HEK293 (cell line): Measurements from ENCODE around the gene PLCD3.

Source experiments
- CTCF ChIA-PET: fragments of 350-600 bp; formaldehyde crosslinking; extraction: SDS; loops from one replicate; lab custom pipeline; 2021; ENCODE audit warnings: antibody characterized with exemption; lab: Yijun Ruan, JAX
- POLR2A ChIA-PET: fragments of 300-600 bp; formaldehyde crosslinking; extraction: SDS; loops from one replicate; lab custom pipeline; 2020; ENCODE audit warnings: antibody characterized with exemption, inconsistent platforms; lab: Yijun Ruan, JAX
- H3K27ac ChIP-seq: fragments of 200-500 bp; sonication (Bioruptor generic); 2 replicates; pipeline ENCODE4 v1.5.1; 2014; ENCODE audit warnings: low read depth, low read length, control low read depth, inconsistent platforms; ENCODE audit errors: extremely low read depth
- H3K36me3 ChIP-seq, 2 experiments: fragments of 200-500 bp in 1 of 2; sonication (Bioruptor generic) in 1 of 2; 1 replicate in 1 of 2; 2 replicates in 1 of 2; pipeline ENCODE4 v1.5.1; 2014 to 2017; ENCODE audit warnings: inconsistent platforms in 2 of 2, low read length in 2 of 2; ENCODE audit not compliant: control insufficient read depth in 2 of 2, insufficient read depth in 1 of 2
- H3K4me1 ChIP-seq: fragments of 200-500 bp; sonication (Bioruptor generic); 2 replicates; pipeline ENCODE4 v1.5.1; 2014; ENCODE audit warnings: mild to moderate bottlenecking, low read length, inconsistent platforms; ENCODE audit not compliant: control insufficient read depth, insufficient read depth
- H3K4me3 ChIP-seq: 2 replicates; pipeline ENCODE4 v1.5.1; 2011; ENCODE audit warnings: low read depth, mild to moderate bottlenecking, control low read depth, low read length, moderate library complexity
- H3K9me3 ChIP-seq: fragments of 200-500 bp; sonication (Bioruptor generic); 2 replicates; pipeline ENCODE4 v1.5.1; 2014; ENCODE audit warnings: low read depth, low read length, inconsistent platforms; ENCODE audit not compliant: control insufficient read depth, insufficient read depth
- PRDM6 ChIP-seq: fragments of 450-650 bp; formaldehyde crosslinking; IDR thresholded peaks from 2 replicates; pipeline ENCODE4 v1.5.1; 2017; ENCODE audit warnings: missing biosample characterization, missing genetic modification characterization
- SCRT2 ChIP-seq: fragments of 450-650 bp; formaldehyde crosslinking; IDR thresholded peaks from 2 replicates; pipeline ENCODE4 v1.5.1; 2016; ENCODE audit warnings: missing biosample characterization, missing genetic modification characterization
- ZFP69B ChIP-seq: fragments of 450-650 bp; formaldehyde crosslinking; IDR thresholded peaks from 2 replicates; pipeline ENCODE4 v1.5.1; 2016; ENCODE audit warnings: missing biosample characterization, missing genetic modification characterization
- ZNF148 ChIP-seq: fragments of 450-650 bp; formaldehyde crosslinking; IDR thresholded peaks from 2 replicates; pipeline ENCODE4 v1.5.0; 2017; ENCODE audit warnings: missing biosample characterization, missing genetic modification characterization, borderline replicate concordance
- ZNF362 ChIP-seq: fragments of 450-650 bp; formaldehyde crosslinking; IDR thresholded peaks from 2 replicates; pipeline ENCODE4 v1.5.1; 2016; ENCODE audit warnings: missing biosample characterization, missing genetic modification characterization
- ZNF473 ChIP-seq: fragments of 450-650 bp; formaldehyde crosslinking; IDR thresholded peaks from 2 replicates; pipeline ENCODE4 v1.5.1; 2017; ENCODE audit warnings: missing biosample characterization, missing genetic modification characterization
- ZNF600 ChIP-seq: fragments of 450-650 bp; formaldehyde crosslinking; IDR thresholded peaks from 2 replicates; pipeline ENCODE4 v1.5.1; 2016; ENCODE audit warnings: missing biosample characterization, missing genetic modification characterization
- ZNF704 ChIP-seq: fragments of 450-650 bp; formaldehyde crosslinking; IDR thresholded peaks from 2 replicates; pipeline ENCODE4 v1.5.1; 2016; ENCODE audit warnings: missing biosample characterization, missing genetic modification characterization
- ZNF768 ChIP-seq: fragments of 450-650 bp; formaldehyde crosslinking; IDR thresholded peaks from 2 replicates; pipeline ENCODE4 v1.5.1; 2018; ENCODE audit warnings: missing biosample characterization, mild to moderate bottlenecking, missing genetic modification characterization
- ZNF777 ChIP-seq: fragments of 450-650 bp; formaldehyde crosslinking; IDR thresholded peaks from 2 replicates; pipeline ENCODE4 v1.5.1; 2017; ENCODE audit warnings: missing biosample characterization, missing genetic modification characterization, borderline replicate concordance
- ZNF785 ChIP-seq: fragments of 450-650 bp; formaldehyde crosslinking; IDR thresholded peaks from 2 replicates; pipeline ENCODE4 v1.5.1; 2016; ENCODE audit warnings: missing biosample characterization, missing genetic modification characterization
- TF ChIP-seq, protein P1 (sequence below): fragments of 450-650 bp; formaldehyde crosslinking; IDR thresholded peaks from 2 replicates; pipeline ENCODE4 v1.5.1; 2016; ENCODE audit warnings: missing biosample characterization, missing genetic modification characterization
- TF ChIP-seq, protein P2 (sequence below): fragments of 450-650 bp; formaldehyde crosslinking; IDR thresholded peaks from 2 replicates; pipeline ENCODE4 v1.5.1; 2016; ENCODE audit warnings: missing biosample characterization, missing genetic modification characterization
- TF ChIP-seq, protein P3 (sequence below): fragments of 450-650 bp; formaldehyde crosslinking; IDR thresholded peaks from 2 replicates; pipeline ENCODE4 v1.5.1; 2017; ENCODE audit warnings: missing biosample characterization, missing genetic modification characterization

The PLCD3 gene

DNA sequence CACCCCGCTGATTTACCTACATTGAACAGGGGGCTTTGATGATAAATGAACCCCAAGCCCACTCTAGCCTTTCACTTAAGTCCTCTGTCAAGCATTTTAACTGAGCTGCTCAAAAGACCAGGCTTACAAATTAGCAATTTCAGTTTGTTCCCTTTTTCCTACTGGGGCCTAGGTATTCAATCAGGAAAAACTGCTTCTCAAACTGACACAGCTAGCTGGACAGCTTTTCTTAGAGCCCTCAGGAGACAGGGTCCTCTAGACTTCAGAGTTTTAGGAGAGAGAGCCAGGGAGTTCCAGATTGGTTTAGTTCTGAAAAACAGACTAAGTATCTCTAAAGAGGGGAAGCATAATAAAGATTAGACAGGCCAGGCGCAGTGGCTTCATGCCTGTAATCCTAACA is 23.2 kb upstream of the PLCD3 start:
- CTCF ChIA-PET = interaction anchor here (0.7 to 10.8 kb wide), 5 partner anchors 17 to 230 kb away, joined by 3 to 209 read pairs (median 3); partner anchors contain the start of genes ACBD4 and PLCD3
- peak; percentile 52; the same call in 1 of the 2 replicates for TF ChIP-seq PRDM6 (tag by site-specific recombination)
- no peak for TF ChIP-seq ZNF148 (tag by site-specific recombination)
- TF ChIP-seq, protein P1, sequence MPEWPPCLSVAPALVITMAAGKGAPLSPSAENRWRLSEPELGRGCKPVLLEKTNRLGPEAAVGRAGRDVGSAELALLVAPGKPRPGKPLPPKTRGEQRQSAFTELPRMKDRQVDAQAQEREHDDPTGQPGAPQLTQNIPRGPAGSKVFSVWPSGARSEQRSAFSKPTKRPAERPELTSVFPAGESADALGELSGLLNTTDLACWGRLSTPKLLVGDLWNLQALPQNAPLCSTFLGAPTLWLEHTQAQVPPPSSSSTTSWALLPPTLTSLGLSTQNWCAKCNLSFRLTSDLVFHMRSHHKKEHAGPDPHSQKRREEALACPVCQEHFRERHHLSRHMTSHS (tag by site-specific recombination) = no peak
- 0 out of 2 replicates have a peak overlapping the region, but pooled peaks have one; percentile 21 for H3K27ac ChIP-seq
- peaks cover 21% of the 10 kb centered on the region for H3K4me1 ChIP-seq
- no peak overlapping the region for H3K4me3 ChIP-seq
- no peaks in the 10 kb centered on the region for H3K36me3 ChIP-seq
- POLR2A ChIA-PET = interaction anchor here (0.7 to 1.4 kb wide), 6 partner anchors 14 to 1001 kb away, joined by 3 to 10 read pairs (median 6); partner anchors contain the start of genes ACBD4 and MAP3K14
- no peaks in the 10 kb centered on the region for H3K9me3 ChIP-seq

GRCh38 chr17:45155029-45155428 is 22.7 kb upstream of the PLCD3 start:
- ChIA-PET CTCF (interaction anchor here (1.3 to 10.8 kb wide), 3 partner anchors 20 to 231 kb away, joined by 3 to 209 read pairs (median 81); partner anchors contain the start of genes ACBD4 and PLCD3), POLR2A (interaction anchor here (0.7 to 1.4 kb wide), 7 partner anchors 13 to 1000 kb away, joined by 3 to 10 read pairs (median 5); partner anchors contain the start of genes ACBD4 and MAP3K14)
- H3K4me3 ChIP-seq = no peak overlapping the region
- peaks cover 19% of the 10 kb centered on the region for H3K4me1 ChIP-seq
- H3K27ac ChIP-seq = no peak overlapping the region
- peak; percentile 73; the same call in 1 of the 2 replicates for TF ChIP-seq ZNF362 (tag by site-specific recombination)
- no peak for TF ChIP-seq ZNF777
- no peaks in the 10 kb centered on the region for H3K9me3 ChIP-seq
- H3K36me3 ChIP-seq = peaks cover 0 to 3% of the 10 kb centered on the region in 2 experiments; a peak in 1 of 3 replicates

- no peaks in the 10 kb centered on the region for H3K9me3 ChIP-seq
- H3K4me3 ChIP-seq = peak overlapping the region; percentile 61
- ChIA-PET POLR2A (interaction anchor here (0.6 to 8.3 kb wide), 11 partner anchors 10 to 461 kb away, joined by 3 to 700 read pairs (median 27); partner anchors contain the start of genes ACBD4, HEXIM2, MAP3K14 and NMT1), CTCF (interaction anchor here (0.6 to 10.8 kb wide), 24 partner anchors 9 to 173 kb away, joined by 3 to 209 read pairs (median 4); partner anchors contain the start of genes ACBD4, FMNL1, HEXIM2 and PLCD3)
- H3K36me3 ChIP-seq = peaks cover 0 to 6% of the 10 kb centered on the region in 2 experiments; a peak in 1 of 3 replicates
- H3K4me1 ChIP-seq = peaks cover 10% of the 10 kb centered on the region; the same call in 1 of the 2 replicates
- peak overlapping the region; percentile 51 for H3K27ac ChIP-seq
- TF ChIP-seq, protein P2, sequence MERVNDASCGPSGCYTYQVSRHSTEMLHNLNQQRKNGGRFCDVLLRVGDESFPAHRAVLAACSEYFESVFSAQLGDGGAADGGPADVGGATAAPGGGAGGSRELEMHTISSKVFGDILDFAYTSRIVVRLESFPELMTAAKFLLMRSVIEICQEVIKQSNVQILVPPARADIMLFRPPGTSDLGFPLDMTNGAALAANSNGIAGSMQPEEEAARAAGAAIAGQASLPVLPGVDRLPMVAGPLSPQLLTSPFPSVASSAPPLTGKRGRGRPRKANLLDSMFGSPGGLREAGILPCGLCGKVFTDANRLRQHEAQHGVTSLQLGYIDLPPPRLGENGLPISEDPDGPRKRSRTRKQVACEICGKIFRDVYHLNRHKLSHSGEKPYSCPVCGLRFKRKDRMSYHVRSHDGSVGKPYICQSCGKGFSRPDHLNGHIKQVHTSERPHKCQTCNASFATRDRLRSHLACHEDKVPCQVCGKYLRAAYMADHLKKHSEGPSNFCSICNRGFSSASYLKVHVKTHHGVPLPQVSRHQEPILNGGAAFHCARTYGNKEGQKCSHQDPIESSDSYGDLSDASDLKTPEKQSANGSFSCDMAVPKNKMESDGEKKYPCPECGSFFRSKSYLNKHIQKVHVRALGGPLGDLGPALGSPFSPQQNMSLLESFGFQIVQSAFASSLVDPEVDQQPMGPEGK (tag by site-specific recombination) = peak; percentile 6; the same call in 1 of the 2 replicates
- TF ChIP-seq ZNF704 (tag by site-specific recombination) (no peak), ZFP69B (tag by site-specific recombination) (no peak), ZNF473 (tag by site-specific recombination) (no peak), SCRT2 (tag by site-specific recombination) (peak; percentile 63; the same call in 1 of the 2 replicates), ZNF768 (tag by site-specific recombination) (no peak), ZNF600 (tag by site-specific recombination) (peak; percentile 91), ZNF785 (tag by site-specific recombination) (no peak)
- TF ChIP-seq, protein P3, sequence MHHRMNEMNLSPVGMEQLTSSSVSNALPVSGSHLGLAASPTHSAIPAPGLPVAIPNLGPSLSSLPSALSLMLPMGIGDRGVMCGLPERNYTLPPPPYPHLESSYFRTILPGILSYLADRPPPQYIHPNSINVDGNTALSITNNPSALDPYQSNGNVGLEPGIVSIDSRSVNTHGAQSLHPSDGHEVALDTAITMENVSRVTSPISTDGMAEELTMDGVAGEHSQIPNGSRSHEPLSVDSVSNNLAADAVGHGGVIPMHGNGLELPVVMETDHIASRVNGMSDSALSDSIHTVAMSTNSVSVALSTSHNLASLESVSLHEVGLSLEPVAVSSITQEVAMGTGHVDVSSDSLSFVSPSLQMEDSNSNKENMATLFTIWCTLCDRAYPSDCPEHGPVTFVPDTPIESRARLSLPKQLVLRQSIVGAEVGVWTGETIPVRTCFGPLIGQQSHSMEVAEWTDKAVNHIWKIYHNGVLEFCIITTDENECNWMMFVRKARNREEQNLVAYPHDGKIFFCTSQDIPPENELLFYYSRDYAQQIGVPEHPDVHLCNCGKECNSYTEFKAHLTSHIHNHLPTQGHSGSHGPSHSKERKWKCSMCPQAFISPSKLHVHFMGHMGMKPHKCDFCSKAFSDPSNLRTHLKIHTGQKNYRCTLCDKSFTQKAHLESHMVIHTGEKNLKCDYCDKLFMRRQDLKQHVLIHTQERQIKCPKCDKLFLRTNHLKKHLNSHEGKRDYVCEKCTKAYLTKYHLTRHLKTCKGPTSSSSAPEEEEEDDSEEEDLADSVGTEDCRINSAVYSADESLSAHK = peak; percentile 75; the same call in 1 of the 2 replicates
These were observed 18.8 kb upstream of the PLCD3 start for GRCh38 chr17:45150911-45151809.
